ENCODE measurements around the gene SUSD4. TPM values are rescaled to one million over a fixed set of nuclear protein-coding genes. Genes with fewer than 3 reads are reported as not detected.

Gene SUSD4
- total RNA-seq, 6 donors from 2014 or later: 0.55 to 3.8 (median 2.9) TPM; not detected in 1

- Histone ChIP-seq H3K9me3 (peaks cover 0 to 3% (median 0%) of the 10 kb centered on the region in 4 donors), H3K36me3 (no peaks in the 10 kb centered on the region), H3K4me3 (no peak overlapping the region), H3K4me1 (no peaks in the 10 kb centered on the region), H3K27me3 (no peaks in the 10 kb centered on the region), H3K27ac (no peak overlapping the region)
- DNase-seq (no peak), ATAC-seq (ENCODE audit: low FRiP score in 2 of 2) (no peak)
- WGBS, 2 donors: 93 to 97% methylated on average over 2 of the region's 2 CpGs
- TF ChIP-seq, protein P1, sequence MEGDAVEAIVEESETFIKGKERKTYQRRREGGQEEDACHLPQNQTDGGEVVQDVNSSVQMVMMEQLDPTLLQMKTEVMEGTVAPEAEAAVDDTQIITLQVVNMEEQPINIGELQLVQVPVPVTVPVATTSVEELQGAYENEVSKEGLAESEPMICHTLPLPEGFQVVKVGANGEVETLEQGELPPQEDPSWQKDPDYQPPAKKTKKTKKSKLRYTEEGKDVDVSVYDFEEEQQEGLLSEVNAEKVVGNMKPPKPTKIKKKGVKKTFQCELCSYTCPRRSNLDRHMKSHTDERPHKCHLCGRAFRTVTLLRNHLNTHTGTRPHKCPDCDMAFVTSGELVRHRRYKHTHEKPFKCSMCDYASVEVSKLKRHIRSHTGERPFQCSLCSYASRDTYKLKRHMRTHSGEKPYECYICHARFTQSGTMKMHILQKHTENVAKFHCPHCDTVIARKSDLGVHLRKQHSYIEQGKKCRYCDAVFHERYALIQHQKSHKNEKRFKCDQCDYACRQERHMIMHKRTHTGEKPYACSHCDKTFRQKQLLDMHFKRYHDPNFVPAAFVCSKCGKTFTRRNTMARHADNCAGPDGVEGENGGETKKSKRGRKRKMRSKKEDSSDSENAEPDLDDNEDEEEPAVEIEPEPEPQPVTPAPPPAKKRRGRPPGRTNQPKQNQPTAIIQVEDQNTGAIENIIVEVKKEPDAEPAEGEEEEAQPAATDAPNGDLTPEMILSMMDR (IDR thresholded peaks at IDR 0.05): no peak
- TF ChIP-seq POLR2A (IDR thresholded peaks at IDR 0.05): no peak
- no peak for TF ChIP-seq POLR2AphosphoS5 (IDR thresholded peaks at IDR 0.05)
- TF ChIP-seq EP300 (IDR thresholded peaks at IDR 0.05): no peak
Measured at GRCh38 chr1:223301371-223301770, 62.6 kb downstream of the SUSD4 start.

DNA sequence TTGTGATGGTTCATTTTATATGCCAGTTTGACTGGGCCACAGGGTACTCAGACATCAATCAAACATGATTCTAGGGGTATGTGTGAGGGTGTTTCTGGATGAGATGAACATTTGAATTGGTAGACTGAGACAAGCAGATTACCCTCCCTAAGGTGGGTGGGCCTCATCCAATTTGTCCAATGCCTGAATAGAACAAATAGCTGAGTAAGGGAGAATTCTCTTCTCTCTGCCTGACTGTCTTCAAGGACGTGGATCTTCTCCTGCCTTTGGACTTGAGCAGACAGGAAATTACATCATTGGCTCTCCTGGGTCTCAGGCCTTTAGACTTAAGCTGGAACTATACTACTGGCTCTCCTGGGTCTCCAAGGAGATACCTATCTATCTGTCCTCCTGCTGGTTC lies 64.4 kb downstream of the SUSD4 start:
- no peak overlapping the region for H3K27ac ChIP-seq

GRCh38 chr1:223298701-223299100 lies 65.3 kb downstream of the SUSD4 start:
- ATAC-seq (ENCODE audit: low FRiP score in 2 of 2): no peak
- TF ChIP-seq POLR2A (IDR thresholded peaks at IDR 0.05) (no peak), POLR2AphosphoS5 (IDR thresholded peaks at IDR 0.05) (no peak), EP300 (IDR thresholded peaks at IDR 0.05) (no peak)
- TF ChIP-seq, protein P1 (IDR thresholded peaks at IDR 0.05): no peak
- WGBS, 2 donors: 44 to 53% methylated on average over 5 of the region's 5 CpGs
- H3K27me3 ChIP-seq: no peaks in the 10 kb centered on the region
- H3K4me1 ChIP-seq: no peaks in the 10 kb centered on the region
- H3K27ac ChIP-seq: no peak overlapping the region
- H3K9me3 ChIP-seq: peaks cover 0 to 3% (median 0%) of the 10 kb centered on the region in 4 donors
- H3K36me3 ChIP-seq: no peaks in the 10 kb centered on the region
- no peak overlapping the region for H3K4me3 ChIP-seq
- DNase-seq: no peak

More for the DNA sequence above, 64.4 kb downstream of the SUSD4 start:
- ATAC-seq (ENCODE audit: low FRiP score in 2 of 2) (no peak), DNase-seq (no peak)
- H3K4me3 ChIP-seq: no peak overlapping the region
- WGBS, 2 donors: 33 to 50% methylated on average over 1 of the region's 1 CpG
- H3K4me1 ChIP-seq: no peaks in the 10 kb centered on the region
- peaks cover 0 to 3% (median 0%) of the 10 kb centered on the region in 4 donors for H3K9me3 ChIP-seq
- no peaks in the 10 kb centered on the region for H3K36me3 ChIP-seq
- H3K27me3 ChIP-seq: no peaks in the 10 kb centered on the region
- TF ChIP-seq POLR2A (IDR thresholded peaks at IDR 0.05) (no peak), POLR2AphosphoS5 (IDR thresholded peaks at IDR 0.05) (no peak), EP300 (IDR thresholded peaks at IDR 0.05) (no peak)
- TF ChIP-seq, protein P1 (IDR thresholded peaks at IDR 0.05): no peak

- H3K4me3 ChIP-seq: no peak overlapping the region
- no peaks in the 10 kb centered on the region for H3K36me3 ChIP-seq
- no peak for DNase-seq
- H3K4me1 ChIP-seq: no peaks in the 10 kb centered on the region
- TF ChIP-seq POLR2AphosphoS5 (IDR thresholded peaks at IDR 0.05) (no peak), POLR2A (IDR thresholded peaks at IDR 0.05) (no peak), EP300 (IDR thresholded peaks at IDR 0.05) (no peak)
- TF ChIP-seq, protein P1 (IDR thresholded peaks at IDR 0.05): no peak
- no peak overlapping the region for H3K27ac ChIP-seq
- H3K27me3 ChIP-seq: no peaks in the 10 kb centered on the region
- no peak for ATAC-seq (ENCODE audit: low FRiP score in 2 of 2)
- H3K9me3 ChIP-seq: peaks cover 0 to 3% (median 0%) of the 10 kb centered on the region in 4 donors
- WGBS, 2 donors: 95 to 96% methylated on average over 1 of the region's 1 CpG
Measured at GRCh38 chr1:223297800-223298199, 66.2 kb downstream of the SUSD4 start.

GRCh38 chr1:223291796-223292195 lies 72.2 kb downstream of the SUSD4 start:
- no peaks in the 10 kb centered on the region for H3K36me3 ChIP-seq
- H3K27me3 ChIP-seq: no peaks in the 10 kb centered on the region
- no peaks in the 10 kb centered on the region for H3K4me1 ChIP-seq
- DNase-seq (no peak), ATAC-seq (ENCODE audit: low FRiP score in 2 of 2) (no peak)
- no peak overlapping the region for H3K4me3 ChIP-seq
- 69 to 87% methylated on average over 2 of the region's 2 CpGs for WGBS, 2 donors
- TF ChIP-seq POLR2AphosphoS5 (IDR thresholded peaks at IDR 0.05) (no peak), POLR2A (IDR thresholded peaks at IDR 0.05) (no peak), EP300 (IDR thresholded peaks at IDR 0.05) (no peak)
- TF ChIP-seq, protein P1 (IDR thresholded peaks at IDR 0.05): no peak
- no peaks in the 10 kb centered on the region for H3K9me3 ChIP-seq
- H3K27ac ChIP-seq: no peak overlapping the region

Data from upper lobe of left lung (tissue), 6 donors.